Body of pancreas (tissue), 4 donors: Measurements from ENCODE around the gene FN3K. TPM values are rescaled to one million over a fixed set of nuclear protein-coding genes. Genes with fewer than 3 reads are reported as not detected.
A peak's percentile ranks its signal among the peaks of the same experiment; 100 is the strongest.

Source experiments
- ATAC-seq: fragments of 150-250 bp; one replicate; pipeline ENCODE4 v1.9.1; 2016
- DNase-seq, 4 donors: peaks; one replicate each; pipeline ENCODE4 v3.0.0-alpha.2; 2019
- H3K27ac ChIP-seq, 4 donors: fragments of 200-600 bp; sonication (generic); 1 replicate in 3 of 4; 2 replicates in 1 of 4; pipeline versions ENCODE4 v1.5.1 to v1.6.1; 2016 to 2019; ENCODE audit warnings: mild to moderate bottlenecking in 1 of 4, mixed read lengths in 1 of 4, moderate library complexity in 1 of 4
- H3K27me3 ChIP-seq, 2 donors: fragments of 200-600 bp; sonication (generic); one replicate each; pipeline ENCODE4 v1.6.0; 2016; ENCODE audit warnings: mild to moderate bottlenecking in 1 of 2
- H3K36me3 ChIP-seq, 2 donors: fragments of 200-600 bp; sonication (generic); replicated peaks in 1 of 2; 2 replicates each; pipeline ENCODE4 v1.5.1; 2016; ENCODE audit warnings: low read depth in 2 of 2; ENCODE audit not compliant: insufficient read depth in 1 of 2
- H3K4me1 ChIP-seq: fragments of 200-600 bp; sonication (generic); one replicate; pipeline ENCODE4 v1.6.0; 2016
- H3K4me3 ChIP-seq, 2 donors: fragments of 200-600 bp; sonication (generic); 1 replicate in 1 of 2; 2 replicates in 1 of 2; pipeline ENCODE4 v1.5.1; 2016 to 2019
- H3K9me3 ChIP-seq, 3 donors: fragments of 200-600 bp; sonication (generic); 1 replicate in 2 of 3; 2 replicates in 1 of 3; pipeline ENCODE4 v1.5.1; 2016
- POLR2A ChIP-seq, 3 donors: fragments of 450-650 bp; IDR thresholded peaks; one replicate each; pipeline ENCODE4 v1.6.1; 2016; ENCODE audit warnings: antibody characterized with exemption in 3 of 3, mild to moderate bottlenecking in 2 of 3
- WGBS, 2 donors: methylation state at CpG; one replicate each; pipeline ENCODE4 v1.1.5; 2017; 5-methylcytosine and 5-hydroxymethylcytosine counted together
- intact Hi-C: fragments of 100-400 bp; cut with DNase I; formaldehyde crosslinking; loops from one replicate; pipeline ENCODE4 v1.15.1; 2023
- total RNA-seq, 2 donors: library from RNA; depleted of rRNA; stranded (reverse); fragments of >200 nt; gene quantifications; one replicate each; pipeline ENCODE4 v1.1.0, GENCODE V29; 2016
- TF ChIP-seq, protein P1 (sequence below), 7 experiments: fragments of 450-650 bp in 4 of 7; fragments of 200-600 bp in 3 of 7; sonication (generic) in 3 of 7; IDR thresholded peaks; one replicate each; pipeline ENCODE4 v1.5.1; 2016 to 2019; ENCODE audit warnings: antibody characterized with exemption in 7 of 7

Gene FN3K
- total RNA-seq, 2 donors from 2014 or later: 15.2 to 29.1 TPM

- Histone ChIP-seq H3K4me3 (no peak overlapping the region), H3K4me1 (peaks cover 19% of the 10 kb centered on the region), H3K9me3 (no peaks in the 10 kb centered on the region), H3K27ac (no peak overlapping the region), H3K27me3 (no peaks in the 10 kb centered on the region), H3K36me3 (no peaks in the 10 kb centered on the region)
- ATAC-seq (no peak), DNase-seq (no peak)
- TF ChIP-seq, protein P1, sequence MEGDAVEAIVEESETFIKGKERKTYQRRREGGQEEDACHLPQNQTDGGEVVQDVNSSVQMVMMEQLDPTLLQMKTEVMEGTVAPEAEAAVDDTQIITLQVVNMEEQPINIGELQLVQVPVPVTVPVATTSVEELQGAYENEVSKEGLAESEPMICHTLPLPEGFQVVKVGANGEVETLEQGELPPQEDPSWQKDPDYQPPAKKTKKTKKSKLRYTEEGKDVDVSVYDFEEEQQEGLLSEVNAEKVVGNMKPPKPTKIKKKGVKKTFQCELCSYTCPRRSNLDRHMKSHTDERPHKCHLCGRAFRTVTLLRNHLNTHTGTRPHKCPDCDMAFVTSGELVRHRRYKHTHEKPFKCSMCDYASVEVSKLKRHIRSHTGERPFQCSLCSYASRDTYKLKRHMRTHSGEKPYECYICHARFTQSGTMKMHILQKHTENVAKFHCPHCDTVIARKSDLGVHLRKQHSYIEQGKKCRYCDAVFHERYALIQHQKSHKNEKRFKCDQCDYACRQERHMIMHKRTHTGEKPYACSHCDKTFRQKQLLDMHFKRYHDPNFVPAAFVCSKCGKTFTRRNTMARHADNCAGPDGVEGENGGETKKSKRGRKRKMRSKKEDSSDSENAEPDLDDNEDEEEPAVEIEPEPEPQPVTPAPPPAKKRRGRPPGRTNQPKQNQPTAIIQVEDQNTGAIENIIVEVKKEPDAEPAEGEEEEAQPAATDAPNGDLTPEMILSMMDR (IDR thresholded peaks at IDR 0.05): no peak
- no peak for TF ChIP-seq POLR2A (IDR thresholded peaks at IDR 0.05)
- 62 to 87% methylated on average over 3 to 35 of the region's 35 CpGs for WGBS, 2 donors
- intact Hi-C loops: no loop called here
Observed at GRCh38 chr17:82713071-82713723, 22.2 kb upstream of the FN3K start.

DNA sequence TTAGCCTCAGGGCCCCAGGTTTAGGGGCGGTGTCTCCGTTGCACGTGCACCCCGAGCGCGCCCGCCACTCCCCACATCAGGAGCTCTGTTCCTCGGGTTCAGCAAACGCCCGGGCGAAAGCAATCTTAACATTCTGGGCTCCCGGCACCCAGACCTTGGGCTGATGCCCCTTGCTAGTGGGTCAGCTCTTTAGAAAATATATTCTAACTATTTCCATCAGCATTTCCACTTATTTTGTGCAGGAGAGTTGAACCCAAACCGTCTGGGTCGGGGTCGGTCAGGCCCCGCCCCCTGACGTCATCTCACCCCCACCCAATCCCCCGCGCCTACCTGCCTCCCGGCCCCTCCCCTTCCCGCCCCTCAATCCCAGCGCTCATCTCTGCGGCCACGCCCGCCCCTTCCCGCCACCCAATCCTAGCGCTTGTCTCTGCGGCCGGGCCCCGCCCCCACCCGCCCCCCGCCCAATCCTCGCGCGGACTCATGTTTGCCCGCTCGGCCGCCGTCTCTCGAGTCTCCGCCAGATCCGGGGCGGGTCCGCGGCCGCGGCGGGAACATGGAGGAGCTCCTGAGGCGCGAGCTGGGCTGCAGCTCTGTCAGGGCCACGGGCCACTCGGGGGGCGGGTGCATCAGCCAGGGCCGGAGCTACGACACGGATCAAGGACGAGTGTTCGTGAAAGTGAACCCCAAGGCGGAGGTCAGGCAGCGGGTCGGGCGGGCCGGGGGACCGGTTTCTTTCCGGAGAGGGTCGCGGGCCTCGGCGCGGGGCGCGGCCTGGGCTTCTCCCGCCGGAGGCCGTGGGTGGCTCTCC, 19.0 kb upstream of the FN3K start, which contains the start of gene FN3KRP:
Gene FN3KRP (plus strand): TSS at position 504 of the 808 bp plus-strand sequence. CDS start 50 bp downstream, at position 554.
- intact Hi-C loops: no loop called here
- peak within 1 kb of the TSS; percentile 63 to 88 (median 72) for H3K27ac ChIP-seq
- H3K9me3 ChIP-seq: no peaks in the 10 kb centered on the region
- peak in 2 of 3 donors; percentile 54 to 56 for TF ChIP-seq POLR2A (IDR thresholded peaks at IDR 0.05)
- TF ChIP-seq, protein P1 (IDR thresholded peaks at IDR 0.05): no peak
- ATAC-seq (peak; percentile 98), DNase-seq (peak; percentile 97 to 98 (median 98))
- H3K4me3 ChIP-seq: peak within 1 kb of the TSS; percentile 39 to 99
- H3K27me3 ChIP-seq: no peaks in the 10 kb centered on the region
- 0 to 1% methylated on average over 12 to 58 of the region's 75 CpGs for WGBS, 2 donors
- H3K4me1 ChIP-seq: peaks cover 19% of the 10 kb centered on the region
- no peaks in the 10 kb centered on the region for H3K36me3 ChIP-seq

GRCh38 chr17:82718986-82719685, 16.3 kb upstream of the FN3K start:
- peaks cover 19% of the 10 kb centered on the region for H3K4me1 ChIP-seq
- DNase-seq (no peak), ATAC-seq (no peak)
- H3K36me3 ChIP-seq: peaks cover 0 to 4% of the 10 kb centered on the region in 2 donors
- 88 to 92% methylated on average over 10 to 18 of the region's 18 CpGs for whole genome bisulfite sequencing, 2 donors
- H3K9me3 ChIP-seq: no peaks in the 10 kb centered on the region
- intact Hi-C loops: no loop called here
- no peaks in the 10 kb centered on the region for H3K27me3 ChIP-seq
- no peak overlapping the region for H3K27ac ChIP-seq
- H3K4me3 ChIP-seq: no peak overlapping the region
- no peak for TF ChIP-seq POLR2A (IDR thresholded peaks at IDR 0.05)
- TF ChIP-seq, protein P1 (IDR thresholded peaks at IDR 0.05): no peak

- H3K4me1 ChIP-seq: peaks cover 19% of the 10 kb centered on the region
- intact Hi-C loops: no loop called here
- ATAC-seq: no peak
- TF ChIP-seq, protein P1 (IDR thresholded peaks at IDR 0.05): no peak
- TF ChIP-seq POLR2A (IDR thresholded peaks at IDR 0.05): no peak
- peaks cover 0 to 4% of the 10 kb centered on the region in 2 donors for H3K36me3 ChIP-seq
- no peak overlapping the region for H3K27ac ChIP-seq
- WGBS, 2 donors: 91 to 98% methylated on average over 13 to 19 of the region's 19 CpGs
- no peaks in the 10 kb centered on the region for H3K27me3 ChIP-seq
- H3K4me3 ChIP-seq: no peak overlapping the region
- DNase-seq: no peak
- no peaks in the 10 kb centered on the region for H3K9me3 ChIP-seq
Observed at GRCh38 chr17:82720204-82720603, 15.2 kb upstream of the FN3K start.
